Lower leg skin (tissue), 3 donors: ENCODE measurements around the gene RHOH.

Experiments used
- CTCF ChIP-seq, 3 donors: fragments of 450-650 bp; IDR thresholded peaks; one replicate each; pipeline ENCODE4 v1.5.1; 2016; ENCODE audit warnings: antibody characterized with exemption in 3 of 3, mild to moderate bottlenecking in 3 of 3, moderate library complexity in 2 of 3
- POLR2A ChIP-seq, 2 donors: fragments of 450-650 bp; IDR thresholded peaks; one replicate each; pipeline ENCODE4 v1.6.1; 2016 to 2017; ENCODE audit warnings: antibody characterized with exemption in 2 of 2, mild to moderate bottlenecking in 1 of 2, moderate library complexity in 1 of 2

GRCh38 chr4:40254608-40255392 is 58.0 kb downstream of the RHOH start:
- no peak for TF ChIP-seq CTCF (IDR thresholded peaks at IDR 0.05)
- no peak for TF ChIP-seq POLR2A (IDR thresholded peaks at IDR 0.05)
